NCI-H2081 (cell line): Measurements from ENCODE around the gene CHST12.
"Not testable (repeated sequence)": the region's sequence is repeated elsewhere in the genome, so short reads cannot be mapped to it uniquely, and the experiment has no call there.

Source experiments
- DNase-seq, 2 experiments: peaks; one replicate each; lab custom pipeline; 2025; lab: John Stamatoyannopoulos, UW

Gene CHST12

DNA sequence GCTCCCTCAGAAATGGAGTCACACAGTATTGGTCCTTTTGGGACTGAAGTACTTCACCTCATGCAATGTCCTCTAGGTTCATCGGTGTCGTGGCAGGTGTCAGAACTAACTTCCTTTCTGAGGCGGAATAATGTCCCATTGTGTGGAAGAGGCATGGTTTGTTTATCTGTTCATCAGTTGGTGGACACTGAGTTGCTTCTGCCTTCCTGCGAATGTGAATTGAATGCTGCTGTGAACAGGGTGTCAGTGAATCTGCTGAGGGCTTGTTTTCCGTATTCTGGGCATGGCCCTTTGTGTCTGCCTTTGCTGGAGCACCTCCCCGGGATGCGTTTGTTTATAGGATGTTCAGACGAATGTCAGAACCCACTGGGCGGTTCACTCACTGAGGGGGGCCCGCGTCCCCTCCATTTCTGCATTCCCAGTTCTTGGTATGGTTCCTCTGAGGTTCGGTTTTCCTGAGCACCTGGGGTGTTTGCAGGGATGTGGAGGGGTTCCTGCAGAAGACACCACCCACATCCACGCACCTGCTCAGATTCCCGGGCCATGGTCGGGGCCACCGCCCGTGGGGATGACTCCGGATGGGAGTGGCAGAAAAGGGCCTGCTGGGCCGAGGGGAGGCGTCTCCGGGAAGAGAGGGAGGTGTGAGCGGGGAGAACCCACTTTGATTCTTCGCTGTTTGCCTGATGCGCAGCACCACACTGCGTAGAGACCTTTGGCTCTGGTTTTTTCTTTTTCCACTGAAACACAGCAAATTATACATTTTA lies 33.1 kb downstream of the CHST12 start:
- DNase-seq, result no peak

GRCh38 chr7:2437136-2437535 lies 33.7 kb downstream of the CHST12 start:
- no peak for DNase-seq

- DNase-seq, result no peak
These were observed 34.2 kb downstream of the CHST12 start for GRCh38 chr7:2437537-2438148.

- DNase-seq, result no peak
These were observed 34.8 kb downstream of the CHST12 start for GRCh38 chr7:2438186-2438585.

DNA sequence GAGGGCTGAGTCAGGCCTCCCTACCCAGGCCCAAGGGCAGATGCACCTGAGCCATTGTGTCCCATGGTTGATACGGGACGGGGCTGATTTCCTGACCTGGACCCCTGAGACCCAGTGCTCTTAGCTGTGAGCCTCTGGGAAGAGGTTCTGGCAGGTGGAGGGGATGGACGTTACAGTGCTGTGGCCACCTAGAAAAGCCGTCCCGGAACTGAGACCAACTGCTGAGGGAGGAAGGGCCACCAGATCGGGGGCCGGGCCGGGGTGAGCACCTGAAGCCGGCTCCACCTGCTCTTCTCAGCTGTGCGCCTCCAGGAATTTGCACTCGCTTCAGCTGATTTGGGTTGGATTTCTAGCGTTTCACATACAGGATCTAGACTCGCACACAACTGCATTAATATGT lies 35.4 kb downstream of the CHST12 start:
- DNase-seq, result no peak

GRCh38 chr7:2440608-2441245 lies 37.3 kb downstream of the CHST12 start:
- DNase-seq, result no peak

DNA sequence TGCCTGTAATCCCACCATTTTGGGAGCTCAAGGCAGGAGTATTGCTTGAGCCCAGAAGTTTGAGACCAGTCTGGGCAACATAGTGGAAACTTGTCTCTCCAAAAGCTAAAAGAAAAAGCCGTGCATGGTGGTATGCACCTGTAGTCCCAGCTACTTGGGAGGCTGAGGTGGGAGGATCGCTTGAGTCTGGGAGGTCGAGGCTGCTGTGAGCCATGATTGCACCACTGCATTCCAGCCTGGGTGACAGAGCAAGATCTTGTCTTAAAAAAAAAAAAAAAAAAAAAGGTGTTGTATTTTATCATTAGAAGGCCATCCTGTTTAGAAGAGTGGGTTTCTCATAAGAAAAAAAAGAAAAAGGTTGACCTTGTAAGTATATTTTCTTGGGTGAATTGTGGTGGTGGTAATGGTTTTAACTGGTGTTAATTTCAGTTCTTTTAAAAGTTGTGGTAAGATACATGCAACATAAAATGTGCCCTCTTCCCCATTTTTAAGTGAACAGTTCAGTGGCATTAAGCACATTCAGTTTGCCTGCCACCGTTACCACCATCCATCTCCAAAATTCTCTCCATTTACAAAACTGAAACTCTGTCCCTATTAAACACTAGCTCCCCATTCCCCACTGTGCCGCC lies 38.1 kb downstream of the CHST12 start:
- no peak for DNase-seq

DNA sequence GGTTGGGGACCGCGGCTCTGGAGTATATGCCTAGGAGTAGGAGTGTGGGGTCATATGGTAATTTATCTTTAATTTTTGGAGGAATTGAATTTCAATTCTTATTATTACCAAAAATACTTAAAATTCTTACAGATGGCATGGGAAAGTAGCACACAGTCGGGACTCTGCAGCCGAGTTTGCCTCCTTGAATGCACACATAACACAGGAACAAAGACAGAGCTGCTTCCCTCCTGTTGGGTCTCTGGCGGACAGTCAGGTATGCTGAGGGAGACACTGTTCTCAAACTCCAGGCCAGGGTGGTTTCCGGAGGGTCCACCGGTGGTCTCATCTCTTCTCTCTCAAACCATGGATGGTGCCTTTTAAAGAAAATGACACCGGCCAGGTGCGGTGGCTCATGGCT lies 40.1 kb downstream of the CHST12 start:
- no peak for DNase-seq

- DNase-seq, result no peak
These were observed 41.1 kb downstream of the CHST12 start for GRCh38 chr7:2444476-2444875.

- no peak for DNase-seq
These were observed 41.6 kb downstream of the CHST12 start for GRCh38 chr7:2445047-2445446.

DNA sequence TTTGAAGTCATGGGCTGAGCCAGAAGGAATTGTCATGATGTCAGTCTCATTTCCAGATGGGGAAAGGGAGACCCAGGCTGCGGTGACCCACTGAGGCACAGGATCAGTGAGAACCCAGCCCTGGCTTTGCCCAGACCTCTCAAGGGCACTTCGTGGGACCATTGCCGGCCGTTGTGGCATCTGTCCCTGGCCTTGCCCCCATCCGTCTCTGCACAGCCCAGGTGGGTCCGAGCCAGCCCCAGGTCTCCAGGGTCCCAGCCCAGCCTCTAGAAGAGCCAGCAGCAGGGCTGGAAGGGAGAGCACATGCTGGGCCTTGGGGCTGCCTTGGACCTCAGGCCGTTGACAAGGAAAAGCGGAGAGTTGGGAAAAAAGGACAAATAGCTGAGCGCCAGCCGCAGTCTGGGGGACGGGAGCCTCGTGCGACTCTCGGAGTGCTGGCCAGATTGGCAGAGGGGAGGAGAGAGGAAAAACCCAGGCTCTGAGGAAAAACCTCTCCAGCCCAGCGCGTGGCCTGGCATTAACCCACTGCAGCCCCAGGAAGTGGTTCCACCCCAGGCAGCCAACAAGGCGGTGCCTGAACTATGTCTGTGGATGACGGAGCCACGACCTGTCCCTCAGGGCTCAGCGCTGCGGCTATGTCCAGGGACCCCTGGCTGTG lies 42.6 kb downstream of the CHST12 start:
- DNase-seq, result no peak

- DNase-seq, result no peak
These were observed 43.3 kb downstream of the CHST12 start for GRCh38 chr7:2446676-2447075.

DNA sequence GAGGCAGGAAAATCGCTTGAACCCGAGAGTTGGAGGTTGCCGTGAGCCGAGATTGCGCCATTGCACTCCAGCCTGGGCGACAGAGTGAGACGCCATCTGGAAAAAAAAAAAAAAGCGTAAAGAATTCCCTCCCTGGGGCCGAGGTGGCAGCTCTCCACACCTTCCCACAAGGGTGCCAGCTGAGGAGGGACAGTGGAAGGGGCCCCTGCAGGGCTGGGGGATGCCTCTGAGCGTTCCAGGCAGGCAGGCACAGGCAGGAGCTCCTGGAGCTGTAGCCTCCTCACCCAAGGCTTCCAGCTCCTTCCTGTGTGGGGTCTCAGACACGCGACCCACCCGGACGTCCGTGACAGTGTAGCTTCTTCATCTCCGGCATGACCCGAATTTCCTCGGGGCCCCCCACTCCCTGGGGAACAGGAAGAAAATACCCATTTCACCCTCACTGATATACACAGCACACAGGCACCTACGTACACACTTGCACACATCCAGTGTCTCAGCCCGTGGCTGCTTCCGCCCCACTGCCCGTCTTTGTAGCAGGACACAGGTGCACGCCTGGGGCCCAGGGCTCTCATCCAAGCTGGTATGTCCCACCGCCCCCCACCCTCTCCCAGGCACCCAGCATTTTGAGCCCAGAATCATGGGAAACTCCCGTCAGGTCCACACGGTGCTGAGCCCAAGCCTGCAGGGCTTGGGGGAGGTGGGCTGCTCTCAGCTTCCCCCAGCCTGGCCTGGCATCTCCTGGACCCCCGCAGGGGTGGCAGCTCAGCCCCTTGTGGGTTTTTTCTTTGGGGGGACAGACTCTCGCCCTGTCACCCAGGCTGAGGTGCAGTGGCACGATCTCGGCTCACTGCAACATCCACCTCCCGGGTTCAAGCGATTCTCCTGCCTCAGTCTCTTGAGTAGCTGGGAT lies 47.0 kb downstream of the CHST12 start:
- DNase-seq, result no peak

- DNase-seq, result peak; percentile 64 to 69
These were observed 48.0 kb downstream of the CHST12 start for GRCh38 chr7:2451171-2452073.

DNA sequence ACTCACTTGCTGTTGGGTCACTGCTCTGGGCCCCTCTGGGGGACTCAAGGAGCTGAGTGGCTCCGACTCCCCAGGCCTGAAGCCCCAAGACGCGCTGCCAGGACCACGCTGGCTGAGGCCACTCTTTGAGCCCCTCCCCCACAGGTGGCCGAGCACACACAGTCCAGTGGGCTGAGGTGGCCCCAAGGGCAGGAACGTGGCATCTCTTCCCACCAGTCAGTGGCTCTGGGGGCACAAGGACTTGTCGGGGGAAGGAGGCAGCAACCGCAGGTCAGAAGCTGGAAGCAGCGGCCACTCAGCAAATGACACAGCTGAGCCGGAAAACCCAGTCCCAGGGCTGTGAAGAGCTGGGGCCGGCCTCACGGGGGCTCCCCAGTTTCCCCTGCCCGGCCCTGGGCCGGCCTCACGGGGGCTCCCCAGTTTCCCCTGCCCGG lies 48.7 kb downstream of the CHST12 start:
- DNase-seq, result no peak

- DNase-seq, result no peak
These were observed 49.3 kb downstream of the CHST12 start for GRCh38 chr7:2452643-2453270.

DNA sequence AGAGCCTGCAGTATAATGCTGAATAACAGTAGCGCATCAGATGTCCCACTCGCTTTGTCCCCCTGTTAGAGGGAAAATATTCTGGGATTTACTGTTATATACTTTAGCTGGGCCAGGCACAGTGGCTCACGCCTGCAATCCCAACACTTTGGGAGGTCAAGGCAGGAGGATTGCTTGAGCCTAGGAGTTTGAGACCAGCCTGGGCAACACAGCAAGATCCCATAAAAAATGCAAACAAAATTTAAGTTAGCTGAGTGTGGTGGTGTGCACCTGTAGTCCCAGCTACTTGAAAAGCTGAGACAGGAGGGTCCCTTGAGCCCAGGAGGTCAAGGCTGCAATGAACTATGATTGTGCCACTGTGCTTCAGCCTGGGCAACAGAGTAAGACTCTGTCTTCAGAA lies 50.4 kb downstream of the CHST12 start:
- DNase-seq, result not testable (repeated sequence)

DNA sequence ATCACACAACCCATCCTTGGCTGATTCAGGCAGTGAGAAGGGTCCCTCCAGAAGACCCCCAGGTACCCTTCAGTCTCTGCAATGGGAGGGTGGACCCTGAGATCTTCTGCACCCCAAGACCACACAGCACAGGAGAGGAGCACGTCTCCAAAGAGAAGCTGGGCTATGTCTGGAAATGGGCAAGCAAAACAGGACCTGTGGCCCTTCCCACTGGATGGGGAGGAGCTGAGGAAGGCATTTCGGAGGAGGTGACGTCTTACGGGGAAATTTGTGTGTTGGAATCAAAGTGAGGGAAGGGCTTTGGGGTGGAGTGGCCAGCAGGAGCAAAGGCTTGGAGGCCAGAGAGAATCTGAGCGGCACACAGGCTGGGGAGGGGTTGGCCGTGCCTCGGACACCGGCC lies 56.3 kb downstream of the CHST12 start:
- DNase-seq, result no peak

DNA sequence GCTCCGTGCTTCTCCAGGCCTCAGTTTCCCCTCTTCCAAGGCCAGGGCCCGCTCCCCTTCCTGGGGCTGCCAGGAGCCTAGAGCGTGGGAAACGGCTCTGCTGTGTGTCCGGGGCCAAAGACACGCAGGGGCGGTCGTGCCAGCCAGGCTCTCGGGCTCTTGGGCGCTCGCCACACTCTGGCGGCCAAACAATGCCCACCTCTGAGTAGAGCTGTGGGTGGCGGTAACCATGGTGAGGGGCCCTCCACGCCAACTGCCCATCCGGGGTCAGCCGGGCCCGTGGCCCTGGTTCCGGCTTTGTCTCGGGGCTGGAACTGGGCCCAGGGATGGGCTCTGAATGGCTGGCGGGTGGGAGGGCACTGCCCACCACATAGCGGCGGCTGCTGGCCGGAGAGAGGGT lies 56.8 kb downstream of the CHST12 start:
- no peak for DNase-seq

GRCh38 chr7:2460641-2461040 lies 57.2 kb downstream of the CHST12 start:
- DNase-seq, result no peak
